Suprapubic skin (tissue), 3 donors: ENCODE results near the gene MCAM.

Experiments used
- EP300 ChIP-seq: sonication (generic); formaldehyde crosslinking; IDR thresholded peaks from one replicate; pipeline ENCODE4 v1.6.1; 2017; ENCODE audit warnings: antibody characterized with exemption
- POLR2A ChIP-seq, 2 donors: fragments of 450-650 bp; IDR thresholded peaks; one replicate each; pipeline ENCODE4 v1.6.1; 2017; ENCODE audit warnings: antibody characterized with exemption in 2 of 2, mild to moderate bottlenecking in 2 of 2, moderate library complexity in 2 of 2
- TF ChIP-seq, protein P1 (sequence below), 2 donors: fragments of 200-600 bp in 1 of 2; fragments of 450-650 bp in 1 of 2; sonication (generic) in 1 of 2; IDR thresholded peaks; one replicate each; pipeline ENCODE4 v1.5.1; 2016 to 2019; ENCODE audit warnings: antibody characterized with exemption in 2 of 2, mild to moderate bottlenecking in 1 of 2, moderate library complexity in 1 of 2

DNA sequence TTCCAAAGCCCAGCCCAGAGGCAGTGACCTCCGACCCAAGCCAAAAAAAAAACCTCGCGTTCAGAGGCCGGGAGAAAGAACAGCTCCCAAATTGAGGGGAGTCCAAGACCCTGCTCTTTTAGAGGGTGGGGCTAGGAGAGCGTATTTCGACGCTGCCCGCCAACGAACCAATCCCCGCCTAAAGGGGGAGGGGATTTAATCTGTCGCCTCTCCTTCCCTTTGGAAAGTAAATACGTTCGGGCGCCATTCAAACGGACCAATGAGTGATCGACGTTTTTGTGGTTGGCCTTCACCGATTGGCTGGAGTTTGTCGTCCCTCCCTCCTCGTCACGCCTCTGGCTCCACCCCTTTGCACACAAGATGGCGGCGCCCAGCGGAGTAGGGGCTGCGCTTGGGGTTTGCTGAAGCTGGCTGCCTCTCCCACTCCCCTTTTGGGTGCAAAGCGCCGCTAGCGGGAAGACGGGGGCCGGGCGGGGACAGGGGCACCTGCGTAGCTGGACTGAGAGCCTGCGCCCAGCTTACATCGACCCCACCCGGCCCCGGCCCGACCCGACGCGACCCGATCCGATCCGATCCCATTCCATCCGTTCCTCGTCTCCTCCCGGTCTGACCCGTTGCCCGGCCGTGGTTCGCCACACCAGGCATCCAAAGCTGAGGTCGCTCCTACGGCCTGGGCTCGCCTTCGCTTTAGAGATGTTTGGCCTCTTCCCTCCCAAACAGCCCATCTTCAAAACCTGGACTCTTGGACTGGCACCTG lies 17.4 kb upstream of the MCAM start, which contains the start of gene RNF26:
- no peak for TF ChIP-seq EP300
- TF ChIP-seq, protein P1, sequence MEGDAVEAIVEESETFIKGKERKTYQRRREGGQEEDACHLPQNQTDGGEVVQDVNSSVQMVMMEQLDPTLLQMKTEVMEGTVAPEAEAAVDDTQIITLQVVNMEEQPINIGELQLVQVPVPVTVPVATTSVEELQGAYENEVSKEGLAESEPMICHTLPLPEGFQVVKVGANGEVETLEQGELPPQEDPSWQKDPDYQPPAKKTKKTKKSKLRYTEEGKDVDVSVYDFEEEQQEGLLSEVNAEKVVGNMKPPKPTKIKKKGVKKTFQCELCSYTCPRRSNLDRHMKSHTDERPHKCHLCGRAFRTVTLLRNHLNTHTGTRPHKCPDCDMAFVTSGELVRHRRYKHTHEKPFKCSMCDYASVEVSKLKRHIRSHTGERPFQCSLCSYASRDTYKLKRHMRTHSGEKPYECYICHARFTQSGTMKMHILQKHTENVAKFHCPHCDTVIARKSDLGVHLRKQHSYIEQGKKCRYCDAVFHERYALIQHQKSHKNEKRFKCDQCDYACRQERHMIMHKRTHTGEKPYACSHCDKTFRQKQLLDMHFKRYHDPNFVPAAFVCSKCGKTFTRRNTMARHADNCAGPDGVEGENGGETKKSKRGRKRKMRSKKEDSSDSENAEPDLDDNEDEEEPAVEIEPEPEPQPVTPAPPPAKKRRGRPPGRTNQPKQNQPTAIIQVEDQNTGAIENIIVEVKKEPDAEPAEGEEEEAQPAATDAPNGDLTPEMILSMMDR (IDR thresholded peaks at IDR 0.05): no peak
- TF ChIP-seq POLR2A (IDR thresholded peaks at IDR 0.05): peak; percentile 49 to 50
